ENCODE data around the gene NQO2. TPM values are rescaled to one million over a fixed set of nuclear protein-coding genes. Genes with fewer than 3 reads are reported as not detected.
A peak's percentile ranks its signal among the peaks of the same experiment; 100 is the strongest.
"Not testable (repeated sequence)": the region's sequence is repeated elsewhere in the genome, so short reads cannot be mapped to it uniquely, and the experiment has no call there.

The NQO2 gene
- total RNA-seq, 2 experiments from 2014 or later, result 17.0 to 17.5 TPM

DNA sequence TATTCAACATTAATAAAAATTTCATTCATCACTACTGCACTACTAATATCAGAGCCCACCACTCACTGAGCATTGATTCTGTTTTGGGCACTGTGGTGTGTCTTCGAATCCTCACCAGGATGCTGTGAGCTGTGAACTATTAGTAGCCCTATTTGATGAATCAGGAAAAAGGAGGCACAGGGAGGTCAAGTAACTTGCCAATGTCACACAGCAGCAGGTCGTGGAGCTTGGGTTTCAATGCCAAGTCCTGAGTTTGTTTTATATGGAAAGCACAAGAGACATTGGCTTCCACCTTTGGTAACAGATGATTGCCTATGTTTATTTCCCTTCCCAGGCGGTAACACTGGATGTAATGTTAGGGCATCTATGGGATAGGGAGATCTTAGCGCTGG lies 15.0 kb downstream of the NQO2 start:
- ATAC-seq (ENCODE audit: low read depth), result no peak
- no peak overlapping the region for H3K4me3 Mint-ChIP-seq
- POLR2A ChIA-PET, result interaction anchor here (0.6 to 1.3 kb wide), 2 partner anchors 12 to 122 kb away, joined by 4 to 5 read pairs; no protein-coding TSS in a partner anchor
- peaks cover 15% of the 10 kb centered on the region for H3K9me3 Mint-ChIP-seq
- DNase-seq, result no peak
- no peaks in the 10 kb centered on the region for H3K27me3 Mint-ChIP-seq
- H3K27ac Mint-ChIP-seq, result no peak overlapping the region
- H3K4me1 Mint-ChIP-seq, result peaks cover 8% of the 10 kb centered on the region
- peaks cover 56% of the 10 kb centered on the region for H3K36me3 Mint-ChIP-seq

DNA sequence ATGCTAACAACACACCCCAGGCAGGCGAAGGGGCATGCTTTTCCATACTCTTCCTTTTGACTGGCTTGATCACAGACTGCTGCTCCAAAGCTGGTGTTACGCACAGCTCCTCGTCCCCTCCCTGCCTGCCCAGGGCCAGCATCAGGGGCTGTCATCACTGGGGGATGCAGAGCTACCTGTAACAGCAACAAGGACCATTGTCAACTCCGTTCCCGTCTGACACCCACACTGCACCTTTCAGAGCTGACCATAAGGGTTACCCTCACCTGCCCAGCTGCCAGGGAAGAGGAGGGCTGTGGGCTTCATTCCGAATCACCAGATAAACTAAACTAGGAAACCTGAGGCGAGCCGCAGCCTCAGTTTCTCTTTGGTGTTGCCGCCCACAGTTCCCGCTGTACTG lies 15.4 kb downstream of the NQO2 start:
- ATAC-seq (ENCODE audit: low read depth) (no peak), DNase-seq (no peak)
- Mint-ChIP-seq H3K9me3 (peaks cover 15% of the 10 kb centered on the region), H3K27me3 (no peaks in the 10 kb centered on the region), H3K36me3 (peaks cover 56% of the 10 kb centered on the region), H3K4me1 (peaks cover 11% of the 10 kb centered on the region), H3K27ac (no peak overlapping the region), H3K4me3 (no peak overlapping the region)
- POLR2A ChIA-PET, result interaction anchor here (1.3 kb wide), 1 partner anchor 12 kb away, joined by 4 read pairs; no protein-coding TSS in a partner anchor

DNA sequence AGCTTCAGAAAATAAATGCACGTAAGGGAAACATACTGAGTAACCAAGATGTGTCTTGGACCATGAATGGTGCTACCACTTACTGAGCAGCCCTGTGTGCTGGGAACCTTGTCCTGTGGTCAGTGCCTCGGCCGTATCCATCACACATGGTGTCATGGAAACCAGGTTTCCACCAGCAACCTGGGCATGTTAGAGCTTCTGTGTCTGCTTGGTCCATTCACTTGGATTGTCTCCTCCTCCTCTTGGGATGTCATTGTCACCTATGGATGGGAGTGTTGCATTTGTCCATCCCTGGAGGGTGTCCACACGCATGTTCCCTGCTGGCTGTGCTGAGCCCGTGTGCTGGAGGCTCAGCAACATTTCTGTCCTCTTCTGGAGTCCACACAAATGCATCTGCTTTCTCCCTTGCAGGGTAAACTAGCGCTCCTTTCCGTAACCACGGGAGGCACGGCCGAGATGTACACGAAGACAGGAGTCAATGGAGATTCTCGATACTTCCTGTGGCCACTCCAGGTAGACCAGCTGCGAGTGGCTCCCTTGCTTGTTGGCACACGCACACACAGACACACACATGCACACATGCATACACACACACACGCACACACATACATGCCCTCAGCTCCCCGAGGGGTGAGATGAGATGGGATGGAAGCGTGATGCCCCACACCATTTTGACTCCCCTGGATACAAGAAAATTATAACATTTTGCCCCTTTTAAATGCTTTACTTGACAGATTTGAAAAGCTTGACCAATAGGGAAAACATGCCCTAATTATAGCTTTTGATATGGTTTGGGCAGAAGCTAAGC lies 17.0 kb downstream of the NQO2 start:
- Mint-ChIP-seq H3K4me1 (peaks cover 11% of the 10 kb centered on the region), H3K27ac (no peak overlapping the region), H3K9me3 (peaks cover 10% of the 10 kb centered on the region), H3K36me3 (peaks cover 46% of the 10 kb centered on the region), H3K4me3 (no peak overlapping the region), H3K27me3 (no peaks in the 10 kb centered on the region)
- no peak for DNase-seq
- POLR2A ChIA-PET, result interaction anchor here (1.1 to 2.1 kb wide), 2 partner anchors 18 to 47 kb away, joined by 3 to 6 read pairs; no protein-coding TSS in a partner anchor
- no peak for ATAC-seq (ENCODE audit: low read depth)

DNA sequence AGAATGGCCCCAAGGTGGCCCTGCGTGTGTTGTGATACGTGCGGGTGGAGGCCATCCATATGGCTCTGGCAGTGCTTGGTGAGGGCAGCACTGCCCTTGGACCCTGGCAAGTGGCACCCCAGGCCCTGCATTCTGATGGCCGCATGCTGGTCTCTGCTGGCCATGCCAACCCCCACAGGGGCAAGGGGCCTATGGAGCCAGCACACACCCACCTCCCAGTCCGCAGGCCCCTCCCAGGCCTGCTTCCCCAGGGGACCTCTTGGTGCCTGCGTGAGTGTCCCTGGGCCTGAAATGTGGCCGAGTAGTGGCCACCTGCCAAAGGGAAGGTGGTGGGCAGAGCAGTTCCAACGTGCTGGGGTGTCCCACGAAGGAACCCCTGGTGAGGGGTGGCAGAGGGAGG lies 17.6 kb downstream of the NQO2 start:
- Mint-ChIP-seq H3K27me3 (no peaks in the 10 kb centered on the region), H3K27ac (no peak overlapping the region), H3K4me1 (peaks cover 13% of the 10 kb centered on the region), H3K4me3 (no peak overlapping the region), H3K36me3 (peaks cover 40% of the 10 kb centered on the region), H3K9me3 (peaks cover 4% of the 10 kb centered on the region)
- POLR2A ChIA-PET, result interaction anchor here (1.1 to 2.1 kb wide), 2 partner anchors 18 to 47 kb away, joined by 3 to 6 read pairs; no protein-coding TSS in a partner anchor
- ATAC-seq (ENCODE audit: low read depth), result no peak
- DNase-seq, result no peak

- Mint-ChIP-seq H3K9me3 (no peaks in the 10 kb centered on the region), H3K27me3 (no peaks in the 10 kb centered on the region), H3K4me3 (no peak overlapping the region), H3K4me1 (peaks cover 23% of the 10 kb centered on the region), H3K27ac (no peak overlapping the region), H3K36me3 (peaks cover 38% of the 10 kb centered on the region)
- no peak for DNase-seq
- no peak for ATAC-seq (ENCODE audit: low read depth)
- POLR2A ChIA-PET, result interaction anchor here (0.9 kb wide), 1 partner anchor 18 kb away, joined by 3 read pairs; no protein-coding TSS in a partner anchor
Measured at GRCh38 chr6:3019065-3019464, 19.4 kb downstream of the NQO2 start.

GRCh38 chr6:3019749-3020320 lies 20.1 kb downstream of the NQO2 start:
- POLR2A ChIA-PET, result interaction anchor here (0.9 to 1.7 kb wide), 2 partner anchors 19 to 44 kb away, joined by 3 to 6 read pairs; no protein-coding TSS in a partner anchor
- Mint-ChIP-seq H3K4me3 (no peak overlapping the region), H3K9me3 (no peaks in the 10 kb centered on the region), H3K36me3 (peaks cover 34% of the 10 kb centered on the region), H3K4me1 (peaks cover 25% of the 10 kb centered on the region), H3K27ac (no peak overlapping the region), H3K27me3 (no peaks in the 10 kb centered on the region)
- ATAC-seq (ENCODE audit: low read depth) (no peak), DNase-seq (no peak)

GRCh38 chr6:3020976-3021598 lies 21.4 kb downstream of the NQO2 start:
- not testable (repeated sequence) for H3K27ac Mint-ChIP-seq; H3K4me3 Mint-ChIP-seq; H3K9me3 Mint-ChIP-seq; DNase-seq; ATAC-seq (ENCODE audit: low read depth); H3K27me3 Mint-ChIP-seq
- Mint-ChIP-seq H3K36me3 (peaks cover 34% of the 10 kb centered on the region), H3K4me1 (peaks cover 31% of the 10 kb centered on the region)
- POLR2A ChIA-PET, result interaction anchor here (1.3 to 1.7 kb wide), 2 partner anchors 22 to 43 kb away, joined by 4 to 6 read pairs; partner anchors contain the start of gene NQO2

DNA sequence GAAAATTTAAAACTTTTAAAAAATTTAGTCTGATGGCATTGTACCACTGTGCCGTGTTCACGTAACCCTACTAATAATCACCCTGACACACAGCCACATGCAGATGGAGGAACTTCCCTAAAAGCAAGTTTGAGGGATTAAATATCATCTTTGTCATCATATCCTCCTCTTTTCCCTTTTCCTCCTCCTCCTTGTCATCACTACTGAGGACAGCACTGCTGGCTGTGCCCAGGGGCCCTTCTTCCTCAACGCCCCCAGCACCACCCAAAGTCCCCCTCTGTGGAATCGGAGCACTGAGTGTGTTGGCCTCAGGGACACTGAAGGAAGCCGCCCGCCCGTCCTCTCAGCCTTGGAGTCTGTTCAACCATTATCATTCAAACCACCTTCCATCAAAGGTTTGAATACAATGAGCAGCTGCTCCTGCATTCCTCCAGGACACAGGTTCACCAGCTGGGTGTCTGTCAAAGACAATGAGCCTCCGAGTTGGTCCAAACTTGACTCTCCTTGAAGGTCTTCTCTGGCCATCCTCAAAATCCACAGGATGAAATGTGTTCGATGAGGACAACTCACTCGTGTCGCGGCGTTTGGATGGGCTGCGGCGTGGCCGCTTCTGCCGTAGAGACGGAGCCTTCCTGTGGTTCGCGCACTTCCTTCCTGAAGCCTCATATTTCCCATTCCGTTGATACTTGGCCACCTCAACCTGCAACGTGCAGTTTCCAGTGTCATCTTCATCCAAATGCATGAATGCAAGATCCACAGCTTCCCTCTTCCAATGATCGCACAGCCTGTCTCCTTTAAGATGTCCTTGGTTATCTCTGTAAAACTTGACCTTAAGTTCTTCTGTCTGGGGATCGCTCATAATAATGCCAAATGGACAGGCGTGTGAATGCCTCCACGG lies 23.3 kb downstream of the NQO2 start:
- ATAC-seq (ENCODE audit: low read depth), result peak; percentile 10

GRCh38 chr6:3023663-3024483 lies 24.2 kb downstream of the NQO2 start:
- H3K9me3 Mint-ChIP-seq, result no peaks in the 10 kb centered on the region
- peak overlapping the region; percentile 92 for H3K27ac Mint-ChIP-seq
- H3K36me3 Mint-ChIP-seq, result peaks cover 22% of the 10 kb centered on the region
- peak; percentile 88 for DNase-seq
- H3K4me3 Mint-ChIP-seq, result peak overlapping the region; percentile 90
- H3K4me1 Mint-ChIP-seq, result peaks cover 40% of the 10 kb centered on the region
- POLR2A ChIA-PET, result interaction anchor here (0.9 to 2.4 kb wide), 10 partner anchors 8 to 994 kb away, joined by 3 to 20 read pairs (median 4); partner anchors contain the start of genes NQO2 and RIPK1
- peak; percentile 85 for ATAC-seq (ENCODE audit: low read depth)
- H3K27me3 Mint-ChIP-seq, result peaks cover under 1% of the 10 kb centered on the region

More for the DNA sequence above, 23.3 kb downstream of the NQO2 start:
- Mint-ChIP-seq H3K27ac (peak overlapping the region; percentile 92), H3K27me3 (no peaks in the 10 kb centered on the region), H3K4me3 (peak overlapping the region; percentile 90), H3K4me1 (peaks cover 42% of the 10 kb centered on the region), H3K36me3 (peaks cover 23% of the 10 kb centered on the region), H3K9me3 (no peaks in the 10 kb centered on the region)
- DNase-seq, result peak; percentile 55
- POLR2A ChIA-PET, result interaction anchor here (0.9 to 2.4 kb wide), 10 partner anchors 9 to 995 kb away, joined by 3 to 20 read pairs (median 4); partner anchors contain the start of genes NQO2 and RIPK1

- POLR2A ChIA-PET, result interaction anchor here (1.0 to 2.7 kb wide), 8 partner anchors 8 to 41 kb away, joined by 3 to 19 read pairs (median 8); partner anchors contain the start of genes NQO2 and RIPK1
- DNase-seq, result peak; percentile 50
- peak overlapping the region; percentile 88 for H3K27ac Mint-ChIP-seq
- H3K4me3 Mint-ChIP-seq, result peak overlapping the region; percentile 75
- peak; percentile 11 for ATAC-seq (ENCODE audit: low read depth)
- peaks cover 39% of the 10 kb centered on the region for H3K4me1 Mint-ChIP-seq
- H3K27me3 Mint-ChIP-seq, result peaks cover 13% of the 10 kb centered on the region
- peaks cover 7% of the 10 kb centered on the region for H3K36me3 Mint-ChIP-seq
- no peaks in the 10 kb centered on the region for H3K9me3 Mint-ChIP-seq
Measured at GRCh38 chr6:3026791-3027626, 27.3 kb downstream of the NQO2 start.

DNA sequence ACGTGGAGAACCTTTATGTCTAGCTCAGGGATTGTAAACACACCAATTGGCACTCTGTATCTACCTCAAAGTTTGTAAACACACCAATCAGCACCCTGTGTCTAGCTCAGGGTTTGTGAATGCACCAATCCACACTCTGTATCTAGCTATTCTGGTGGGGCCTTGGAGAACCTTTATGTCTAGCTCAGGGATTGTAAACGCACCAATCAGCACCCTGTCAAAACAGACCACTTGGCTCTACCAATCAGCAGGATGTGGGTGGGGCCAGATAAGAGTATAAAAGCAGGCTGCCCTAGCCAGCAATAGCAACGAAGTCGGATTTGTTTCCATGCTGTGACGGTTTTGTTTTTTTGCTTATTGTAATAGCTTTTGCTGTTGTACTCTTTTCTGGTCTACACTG lies 28.5 kb downstream of the NQO2 start:
- H3K9me3 Mint-ChIP-seq; ATAC-seq (ENCODE audit: low read depth); DNase-seq; POLR2A ChIA-PET; H3K36me3 Mint-ChIP-seq; H3K4me3 Mint-ChIP-seq; H3K27ac Mint-ChIP-seq: not testable (repeated sequence)
- Mint-ChIP-seq H3K4me1 (peaks cover 31% of the 10 kb centered on the region), H3K27me3 (peaks cover 19% of the 10 kb centered on the region)

Measured in activated naive CD8-positive, alpha-beta T cell treated with anti-CD3 and anti-CD28 coated beads, Interleukin-2, amount 10 ng/mL, durations not matched to agents 7 days and 5 days (primary cell).